GM21529 (cell line): ENCODE results near the gene GSTM4.

Experiments
- ATAC-seq: cut with Tn5 transposase; IDR thresholded peaks from one replicate; pipeline ENCODE4 v1.9.1; 2021; ENCODE audit not compliant: unreplicated experiment

The GSTM4 gene

GRCh38 chr1:109655615-109656519, at the start of gene GSTM4:
TSS of gene GSTM4 (plus strand) at chr1:109656099. CDS start at chr1:109656390, 291 bp downstream.
- ATAC-seq = peak; percentile 87

- no peak for ATAC-seq
These were observed 46.0 kb upstream of the GSTM4 start for GRCh38 chr1:109609881-109610280.

DNA sequence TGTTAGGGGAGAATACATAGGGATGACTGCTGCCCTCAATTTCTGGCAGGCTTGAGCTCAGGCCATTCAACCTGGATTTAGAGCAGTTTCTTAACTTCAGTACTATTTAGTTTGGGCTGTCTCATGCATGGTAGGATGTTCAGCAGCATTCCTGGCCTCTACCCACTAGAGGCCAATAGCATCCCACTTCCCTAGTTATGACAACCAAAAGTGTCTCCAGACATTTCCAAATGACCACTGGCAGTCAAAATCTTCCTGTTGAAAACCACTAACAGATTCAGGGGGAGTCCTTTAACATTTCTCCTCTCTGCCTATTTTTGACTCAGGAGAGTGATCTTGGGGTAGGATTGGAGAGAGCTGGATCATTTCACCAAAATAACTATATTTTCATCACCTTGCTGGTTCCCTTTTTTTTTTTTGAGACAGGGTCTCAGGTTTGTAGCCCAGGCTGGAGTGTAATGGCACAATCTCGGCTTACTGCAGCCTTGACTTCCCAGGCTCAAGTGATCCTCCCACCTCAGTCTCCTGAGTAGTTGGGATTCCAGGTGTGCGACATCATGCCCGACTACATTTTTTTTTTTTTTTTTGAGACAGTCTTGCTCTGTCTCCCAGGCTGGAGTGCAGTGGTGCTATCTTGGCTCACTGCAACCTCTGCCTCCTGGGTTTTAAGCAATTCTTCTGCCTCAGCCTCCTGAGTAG, 45.1 kb upstream of the GSTM4 start:
- no peak for ATAC-seq

GRCh38 chr1:109611308-109611990, 44.5 kb upstream of the GSTM4 start:
- no peak for ATAC-seq

DNA sequence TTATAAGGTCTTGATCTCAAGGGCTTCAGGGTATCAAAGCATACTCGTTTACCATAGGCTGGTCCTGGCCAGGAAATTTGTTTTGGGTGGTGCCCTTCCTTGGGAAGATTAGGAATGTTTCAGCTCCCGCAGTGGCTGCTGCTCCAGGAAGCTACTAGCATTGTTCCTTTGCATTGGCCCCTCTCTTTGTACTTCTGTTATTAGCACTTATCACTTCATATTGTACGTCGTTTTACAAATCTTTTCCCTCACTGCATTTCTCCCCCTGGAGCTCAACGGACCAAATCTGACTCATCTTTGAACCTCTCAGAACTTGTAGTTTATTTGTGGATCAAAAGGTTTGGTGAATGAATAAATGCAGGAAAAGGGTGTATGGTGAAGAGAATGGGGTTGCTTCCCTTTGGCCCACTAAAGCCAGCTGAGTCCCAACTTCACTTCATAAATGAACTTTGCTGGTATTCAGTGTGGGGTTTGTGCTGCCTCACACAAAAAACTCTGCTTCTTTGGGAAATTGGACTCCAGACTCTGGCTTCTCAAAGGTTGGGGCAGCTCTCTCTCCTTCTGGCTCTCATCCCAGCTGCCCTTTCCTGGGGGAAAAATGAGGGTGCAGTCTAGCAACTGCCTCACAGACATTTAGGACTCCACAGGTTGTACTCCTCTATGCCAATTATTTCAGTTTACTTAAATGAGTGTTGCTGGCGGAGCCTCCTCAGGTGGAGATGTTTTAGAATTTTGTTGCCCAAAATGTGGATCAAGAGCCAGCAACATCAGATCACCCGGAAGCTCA, 42.3 kb upstream of the GSTM4 start:
- ATAC-seq = no peak

- ATAC-seq = no peak
These were observed 40.0 kb upstream of the GSTM4 start for GRCh38 chr1:109615879-109616278.

DNA sequence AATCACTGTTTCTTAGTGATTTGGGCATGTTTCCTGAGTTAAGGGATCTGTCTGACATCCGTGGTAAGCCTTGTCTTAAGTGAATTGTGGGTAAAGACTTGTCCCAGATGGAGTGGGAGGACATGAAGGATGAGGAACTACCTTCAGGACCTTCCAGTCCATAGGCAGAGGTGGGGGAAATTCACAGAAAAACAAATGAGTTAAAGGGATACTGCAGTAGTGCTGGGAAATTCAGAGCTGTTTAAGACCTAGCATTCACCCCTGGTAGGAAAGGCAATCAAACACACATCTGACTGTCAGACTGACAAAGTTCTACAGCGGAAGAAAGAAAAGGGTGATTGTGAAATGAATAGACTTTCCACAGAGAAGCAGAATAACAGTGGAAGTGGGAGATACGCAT, 39.5 kb upstream of the GSTM4 start:
- no peak for ATAC-seq

GRCh38 chr1:109617291-109617801, 38.6 kb upstream of the GSTM4 start:
- no peak for ATAC-seq

DNA sequence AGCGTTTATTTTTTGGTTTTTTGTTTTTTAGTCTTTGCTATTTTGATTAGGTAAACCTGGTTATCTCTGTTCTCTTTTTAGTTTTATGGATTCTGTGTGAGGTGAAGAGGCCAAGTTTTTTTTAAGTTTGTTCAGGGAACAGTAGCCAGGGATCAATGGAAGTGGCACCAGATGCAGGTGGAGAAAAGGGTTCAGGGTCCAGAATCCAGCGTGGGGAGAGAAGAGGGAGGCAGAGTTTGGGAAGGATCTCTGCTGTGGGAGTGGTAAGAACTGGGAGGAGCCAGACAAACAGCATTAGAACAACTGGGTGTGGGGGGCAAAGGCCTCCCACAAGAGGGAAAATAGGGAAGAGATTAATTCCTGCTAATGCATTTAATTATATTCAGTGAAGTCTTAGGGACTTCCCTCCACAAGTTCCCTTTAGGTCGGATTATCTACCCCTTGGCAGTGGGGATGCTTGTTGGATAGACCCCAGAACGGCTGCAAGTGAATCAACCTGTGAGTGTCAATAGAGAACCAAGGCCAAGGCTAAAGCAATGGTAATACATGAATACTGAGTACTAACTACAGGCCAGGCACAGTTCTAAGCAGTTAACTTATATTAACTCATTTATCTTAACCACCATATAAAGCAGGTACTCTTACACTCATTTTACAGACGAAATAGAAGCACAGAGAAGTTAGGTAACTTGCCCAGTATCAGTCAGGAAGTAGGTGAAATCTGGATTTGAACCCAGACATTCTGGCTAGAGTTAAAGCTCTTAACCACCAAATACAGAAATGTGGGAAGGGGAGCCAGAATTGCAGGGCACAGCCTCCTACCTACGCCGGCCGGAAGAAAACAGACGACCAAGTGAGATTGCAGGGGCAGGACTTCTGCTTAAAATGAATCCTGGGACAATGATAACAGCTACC, 37.0 kb upstream of the GSTM4 start:
- no peak for ATAC-seq

GRCh38 chr1:109619576-109620400, 36.1 kb upstream of the GSTM4 start, which contains the start of the genes AMPD2 and GNAT2:
TSS of gene AMPD2 (plus strand) at chr1:109619837. CDS start at chr1:109621176, 1,339 bp downstream.
TSS of gene GNAT2 (minus strand) at chr1:109619616. CDS start at chr1:109612870, 6,746 bp downstream.
- ATAC-seq = peak; percentile 44

GRCh38 chr1:109620401-109620791, 35.5 kb upstream of the GSTM4 start:
- ATAC-seq = no peak

GRCh38 chr1:109620841-109621286, 35.0 kb upstream of the GSTM4 start:
- ATAC-seq = peak; percentile 70

DNA sequence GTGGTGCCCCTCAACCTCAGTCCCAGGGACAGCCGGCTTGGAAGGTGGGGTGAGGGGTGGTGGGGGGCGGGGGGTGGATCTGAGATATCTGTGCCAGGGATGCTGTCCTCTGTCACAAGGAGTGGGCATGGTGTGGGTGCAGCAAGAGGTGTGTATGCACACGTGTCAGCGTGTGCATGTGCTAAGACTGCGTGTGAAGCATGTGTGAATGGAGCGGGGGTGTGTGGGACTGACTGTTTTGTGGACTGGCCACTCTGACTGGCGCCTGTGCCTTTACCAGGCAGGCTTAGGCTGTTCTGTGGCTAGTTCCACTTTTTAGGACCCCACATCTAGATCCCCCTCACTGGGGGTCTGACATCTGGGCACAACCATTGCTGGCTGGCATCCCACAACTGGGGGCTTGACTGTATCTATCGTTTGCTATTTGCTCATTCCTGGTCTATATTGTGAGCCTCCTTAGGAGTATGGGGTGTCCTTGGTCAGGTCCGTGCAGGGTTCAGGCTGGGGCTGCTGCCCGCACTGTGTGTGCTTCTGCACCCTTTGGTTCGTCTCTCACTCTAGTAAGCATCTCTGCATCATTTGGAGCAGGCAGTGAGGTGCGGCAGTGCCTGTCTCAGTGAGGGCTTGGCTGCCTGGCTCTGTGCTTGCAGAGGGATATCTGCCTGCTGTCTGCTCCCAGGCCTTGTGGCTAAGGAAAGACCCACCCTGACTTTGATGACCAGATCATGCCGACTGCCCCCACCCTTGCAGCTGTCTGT, 34.3 kb upstream of the GSTM4 start:
- no peak for ATAC-seq

GRCh38 chr1:109622137-109622892, 33.6 kb upstream of the GSTM4 start:
- no peak for ATAC-seq

- ATAC-seq = no peak
These were observed 33.0 kb upstream of the GSTM4 start for GRCh38 chr1:109622895-109623294.

GRCh38 chr1:109623601-109624161, 32.2 kb upstream of the GSTM4 start:
- no peak for ATAC-seq
